ENCODE data around the gene TMEM220.

- no peak for TF ChIP-seq CHD2 (IDR thresholded peaks at IDR 0.05; ENCODE audit: borderline replicate concordance, low read depth, low read length)
- no peak for TF ChIP-seq CHD4 (IDR thresholded peaks at IDR 0.05)
- TF ChIP-seq CBX5 (IDR thresholded peaks at IDR 0.05; ENCODE audit: low read depth) = no peak
- peak; percentile 25 to 43 (median 39); a peak in 4 of 6 replicates for TF ChIP-seq CTCF (IDR thresholded peaks at IDR 0.05 in 2 of 3, conservative IDR thresholded peaks at IDR 0.05 in 1 of 3; ENCODE audit: control insufficient read depth in 2 of 3, extremely low read depth in 1 of 3, insufficient read depth in 1 of 3, low read depth in 3 of 3, low read length in 3 of 3)
- TF ChIP-seq MEF2A (IDR thresholded peaks at IDR 0.05; ENCODE audit: insufficient read depth, low read depth, low read length) = no peak
- TF ChIP-seq EGR1 (IDR thresholded peaks at IDR 0.05; ENCODE audit: borderline replicate concordance in 1 of 2, low read depth in 2 of 2, low read length in 2 of 2) = no peak
- TF ChIP-seq CBX3 (IDR thresholded peaks at IDR 0.05; ENCODE audit: borderline replicate concordance, low read depth) = no peak
These were observed 24.3 kb upstream of the TMEM220 start for GRCh38 chr17:10754109-10754508.

All from GM12878 (cell line).